ENCODE measurements around the gene CHGA. TPM values are rescaled to one million over a fixed set of nuclear protein-coding genes. Genes with fewer than 3 reads are reported as not detected.

Gene CHGA
- total and polyA plus RNA-seq, 4 donors, result 0.47 to 4.4 (median 0.82) TPM

- Histone ChIP-seq H3K9ac (ENCODE audit: insufficient read depth in 1 of 2, low read length in 2 of 2) (no peak overlapping the region), H3K9me3 (ENCODE audit: control insufficient read depth in 4 of 4, insufficient read depth in 3 of 4, low read length in 3 of 4) (peaks cover 0 to 4% (median 0%) of the 10 kb centered on the region in 4 donors), H3K4me3 (no peak overlapping the region), H3K27me3 (ENCODE audit: control insufficient read depth in 3 of 3, insufficient read depth in 3 of 3, low read length in 2 of 3) (peaks cover 0 to 17% (median 8%) of the 10 kb centered on the region in 3 donors), H3K36me3 (ENCODE audit: control insufficient read depth in 4 of 4, insufficient read depth in 4 of 4, low read length in 4 of 4) (no peaks in the 10 kb centered on the region), H3K27ac (ENCODE audit: low read depth in 1 of 2, low read length in 1 of 2) (no peak overlapping the region), H3K4me1 (ENCODE audit: control insufficient read depth in 5 of 5, insufficient read depth in 5 of 5, low read length in 5 of 5) (no peaks in the 10 kb centered on the region)
- WGBS, 2 donors, result 87 to 91% methylated on average over 7 of the region's 7 CpGs
- ATAC-seq (ENCODE audit: insufficient read depth, low FRiP score) (no peak), DNase-seq (no peak)
- no peak for TF ChIP-seq CTCF (IDR thresholded peaks at IDR 0.05; ENCODE audit: control extremely low read depth, extremely low read depth)
These were observed 42.6 kb upstream of the CHGA start for GRCh38 chr14:92880351-92880750.

- no peak overlapping the region for H3K9ac ChIP-seq (ENCODE audit: insufficient read depth in 1 of 2, low read length in 2 of 2)
- H3K36me3 ChIP-seq (ENCODE audit: control insufficient read depth in 4 of 4, insufficient read depth in 4 of 4, low read length in 4 of 4), result no peaks in the 10 kb centered on the region
- no peak for TF ChIP-seq CTCF (IDR thresholded peaks at IDR 0.05; ENCODE audit: control extremely low read depth, extremely low read depth)
- H3K4me1 ChIP-seq (ENCODE audit: control insufficient read depth in 5 of 5, insufficient read depth in 5 of 5, low read length in 5 of 5), result no peaks in the 10 kb centered on the region
- peak; percentile 30 to 40 (median 39) for DNase-seq
- no peak overlapping the region for H3K27ac ChIP-seq (ENCODE audit: low read depth in 1 of 2, low read length in 1 of 2)
- ATAC-seq (ENCODE audit: insufficient read depth, low FRiP score), result no peak
- peaks cover 0 to 4% (median 0%) of the 10 kb centered on the region in 4 donors for H3K9me3 ChIP-seq (ENCODE audit: control insufficient read depth in 4 of 4, insufficient read depth in 3 of 4, low read length in 3 of 4)
- WGBS, 2 donors, result 41 to 42% methylated on average over 12 of the region's 12 CpGs
- H3K27me3 ChIP-seq (ENCODE audit: control insufficient read depth in 3 of 3, insufficient read depth in 3 of 3, low read length in 2 of 3), result peaks cover 0 to 14% (median 5%) of the 10 kb centered on the region in 3 donors
- H3K4me3 ChIP-seq, result no peak overlapping the region
These were observed 42.1 kb upstream of the CHGA start for GRCh38 chr14:92880851-92881250.

- WGBS, 2 donors, result 93 to 94% methylated on average over 5 of the region's 5 CpGs
- no peak for TF ChIP-seq CTCF (IDR thresholded peaks at IDR 0.05; ENCODE audit: control extremely low read depth, extremely low read depth)
- ATAC-seq (ENCODE audit: insufficient read depth, low FRiP score), result no peak
- Histone ChIP-seq H3K4me3 (no peak overlapping the region), H3K27ac (ENCODE audit: low read depth in 1 of 2, low read length in 1 of 2) (no peak overlapping the region), H3K27me3 (ENCODE audit: control insufficient read depth in 3 of 3, insufficient read depth in 3 of 3, low read length in 2 of 3) (peaks cover 0 to 6% (median 3%) of the 10 kb centered on the region in 3 donors), H3K36me3 (ENCODE audit: control insufficient read depth in 4 of 4, insufficient read depth in 4 of 4, low read length in 4 of 4) (no peaks in the 10 kb centered on the region), H3K9ac (ENCODE audit: insufficient read depth in 1 of 2, low read length in 2 of 2) (no peak overlapping the region), H3K9me3 (ENCODE audit: control insufficient read depth in 4 of 4, insufficient read depth in 3 of 4, low read length in 3 of 4) (peaks cover 0 to 5% (median 0%) of the 10 kb centered on the region in 4 donors), H3K4me1 (ENCODE audit: control insufficient read depth in 5 of 5, insufficient read depth in 5 of 5, low read length in 5 of 5) (no peaks in the 10 kb centered on the region)
- DNase-seq, result no peak
These were observed 39.9 kb upstream of the CHGA start for GRCh38 chr14:92883066-92883465.

GRCh38 chr14:92884410-92884809 is 38.5 kb upstream of the CHGA start:
- TF ChIP-seq CTCF (IDR thresholded peaks at IDR 0.05; ENCODE audit: control extremely low read depth, extremely low read depth), result no peak
- DNase-seq (no peak), ATAC-seq (ENCODE audit: insufficient read depth, low FRiP score) (no peak)
- H3K27ac ChIP-seq (ENCODE audit: low read depth in 1 of 2, low read length in 1 of 2), result no peak overlapping the region
- peaks cover 0 to 3% (median 3%) of the 10 kb centered on the region in 3 donors for H3K27me3 ChIP-seq (ENCODE audit: control insufficient read depth in 3 of 3, insufficient read depth in 3 of 3, low read length in 2 of 3)
- H3K4me3 ChIP-seq, result no peak overlapping the region
- WGBS, 2 donors, result 62 to 72% methylated on average over 3 of the region's 3 CpGs
- H3K4me1 ChIP-seq (ENCODE audit: control insufficient read depth in 5 of 5, insufficient read depth in 5 of 5, low read length in 5 of 5), result no peaks in the 10 kb centered on the region
- H3K36me3 ChIP-seq (ENCODE audit: control insufficient read depth in 4 of 4, insufficient read depth in 4 of 4, low read length in 4 of 4), result no peaks in the 10 kb centered on the region
- no peak overlapping the region for H3K9ac ChIP-seq (ENCODE audit: insufficient read depth in 1 of 2, low read length in 2 of 2)
- peaks cover 0 to 6% (median 0%) of the 10 kb centered on the region in 4 donors for H3K9me3 ChIP-seq (ENCODE audit: control insufficient read depth in 4 of 4, insufficient read depth in 3 of 4, low read length in 3 of 4)
